LNCAP (cell line): ENCODE data around the gene LDAH.

Source experiments
- TF ChIP-seq, protein P1 (sequence below): fragments of 450-650 bp; IDR thresholded peaks from 2 replicates; pipeline ENCODE4 v1.5.1; 2017; ENCODE audit warnings: mild to moderate bottlenecking

LDAH gene

DNA sequence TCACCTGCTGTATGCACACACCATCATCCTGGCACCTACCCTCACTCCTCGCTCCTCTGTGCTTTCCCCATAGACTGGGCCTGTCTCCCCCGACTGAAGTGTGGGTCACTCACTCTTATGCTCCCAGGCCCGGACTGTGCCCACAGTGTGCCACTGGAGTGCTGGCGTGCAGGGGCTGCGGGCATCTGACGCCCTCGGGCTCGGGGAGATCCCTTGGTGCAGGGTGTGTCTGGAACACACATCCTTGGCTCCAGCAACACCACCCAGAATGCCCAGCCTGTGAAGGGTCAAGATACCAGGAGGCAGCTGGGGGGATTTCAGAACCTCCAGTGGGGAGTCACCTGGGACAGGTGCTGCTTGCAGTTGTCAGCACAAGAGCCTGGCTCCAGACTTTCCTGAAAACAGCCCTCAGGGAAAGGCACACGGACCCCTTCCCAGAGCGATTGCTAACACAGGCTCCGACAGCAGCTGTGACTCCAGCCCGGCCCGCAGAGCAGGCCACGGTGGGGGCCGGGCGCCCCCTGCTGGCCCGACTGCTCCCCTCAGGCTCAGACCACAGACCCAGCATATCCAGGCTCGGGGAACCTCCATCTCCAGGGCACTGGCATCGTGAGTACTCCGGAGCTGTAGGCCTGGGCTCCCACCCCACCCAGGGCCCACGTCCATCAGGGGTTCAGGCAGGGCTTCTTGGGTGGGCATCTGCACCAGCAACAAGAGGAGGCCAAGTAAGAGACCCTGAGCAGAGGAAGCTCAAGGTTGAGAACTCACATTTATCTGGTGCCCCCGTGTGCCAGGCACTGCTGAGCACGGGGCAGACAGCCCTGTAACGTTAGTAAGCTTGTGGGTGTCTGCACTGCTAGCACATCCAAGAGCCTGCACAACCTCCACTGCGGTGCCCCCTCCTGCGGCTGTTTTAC is 180.6 kb downstream of the LDAH start:
- TF ChIP-seq, protein P1, sequence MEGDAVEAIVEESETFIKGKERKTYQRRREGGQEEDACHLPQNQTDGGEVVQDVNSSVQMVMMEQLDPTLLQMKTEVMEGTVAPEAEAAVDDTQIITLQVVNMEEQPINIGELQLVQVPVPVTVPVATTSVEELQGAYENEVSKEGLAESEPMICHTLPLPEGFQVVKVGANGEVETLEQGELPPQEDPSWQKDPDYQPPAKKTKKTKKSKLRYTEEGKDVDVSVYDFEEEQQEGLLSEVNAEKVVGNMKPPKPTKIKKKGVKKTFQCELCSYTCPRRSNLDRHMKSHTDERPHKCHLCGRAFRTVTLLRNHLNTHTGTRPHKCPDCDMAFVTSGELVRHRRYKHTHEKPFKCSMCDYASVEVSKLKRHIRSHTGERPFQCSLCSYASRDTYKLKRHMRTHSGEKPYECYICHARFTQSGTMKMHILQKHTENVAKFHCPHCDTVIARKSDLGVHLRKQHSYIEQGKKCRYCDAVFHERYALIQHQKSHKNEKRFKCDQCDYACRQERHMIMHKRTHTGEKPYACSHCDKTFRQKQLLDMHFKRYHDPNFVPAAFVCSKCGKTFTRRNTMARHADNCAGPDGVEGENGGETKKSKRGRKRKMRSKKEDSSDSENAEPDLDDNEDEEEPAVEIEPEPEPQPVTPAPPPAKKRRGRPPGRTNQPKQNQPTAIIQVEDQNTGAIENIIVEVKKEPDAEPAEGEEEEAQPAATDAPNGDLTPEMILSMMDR = peak; percentile 85

DNA sequence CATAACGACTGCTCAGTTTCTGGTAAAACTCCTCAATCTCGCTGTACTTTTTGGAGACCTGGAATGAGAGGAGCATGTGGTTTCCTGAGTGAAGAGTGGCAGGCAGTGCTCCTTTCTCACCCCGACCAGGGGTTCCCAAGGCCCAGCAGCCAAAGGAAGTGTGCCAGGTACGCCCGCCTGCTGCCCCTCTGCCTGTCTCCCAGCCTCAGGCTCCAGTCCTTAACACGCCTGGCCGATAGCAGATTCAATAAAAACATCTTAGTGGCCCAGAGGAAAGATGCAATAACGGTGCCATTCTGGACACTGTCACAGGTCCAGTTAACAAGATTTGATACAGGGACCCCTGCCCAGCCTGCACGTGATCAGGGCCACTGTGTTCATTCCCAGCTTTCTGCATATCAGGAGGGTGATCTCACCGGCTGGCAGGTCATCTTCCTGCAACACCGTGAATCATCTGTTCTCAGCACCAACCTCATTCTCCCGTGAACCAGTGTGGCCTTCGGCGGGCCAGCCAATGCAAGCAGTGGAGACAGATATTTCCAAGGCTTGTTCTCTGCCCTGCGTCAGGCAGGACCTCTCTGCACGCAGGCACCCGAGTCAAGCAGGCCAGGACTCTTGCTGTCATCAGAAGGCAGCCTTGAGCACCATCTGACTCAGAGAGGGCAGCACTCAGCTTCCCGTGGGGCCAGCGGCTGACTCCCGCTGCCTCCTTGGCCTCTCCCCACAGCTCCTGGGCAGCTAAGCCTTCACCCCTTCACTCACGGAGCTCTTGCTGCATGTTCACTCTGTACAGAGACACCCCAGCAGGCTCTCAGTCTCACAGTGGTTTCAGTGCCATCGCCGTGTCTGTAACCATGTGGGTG is 181.5 kb downstream of the LDAH start:
- TF ChIP-seq, protein P1 = no peak

DNA sequence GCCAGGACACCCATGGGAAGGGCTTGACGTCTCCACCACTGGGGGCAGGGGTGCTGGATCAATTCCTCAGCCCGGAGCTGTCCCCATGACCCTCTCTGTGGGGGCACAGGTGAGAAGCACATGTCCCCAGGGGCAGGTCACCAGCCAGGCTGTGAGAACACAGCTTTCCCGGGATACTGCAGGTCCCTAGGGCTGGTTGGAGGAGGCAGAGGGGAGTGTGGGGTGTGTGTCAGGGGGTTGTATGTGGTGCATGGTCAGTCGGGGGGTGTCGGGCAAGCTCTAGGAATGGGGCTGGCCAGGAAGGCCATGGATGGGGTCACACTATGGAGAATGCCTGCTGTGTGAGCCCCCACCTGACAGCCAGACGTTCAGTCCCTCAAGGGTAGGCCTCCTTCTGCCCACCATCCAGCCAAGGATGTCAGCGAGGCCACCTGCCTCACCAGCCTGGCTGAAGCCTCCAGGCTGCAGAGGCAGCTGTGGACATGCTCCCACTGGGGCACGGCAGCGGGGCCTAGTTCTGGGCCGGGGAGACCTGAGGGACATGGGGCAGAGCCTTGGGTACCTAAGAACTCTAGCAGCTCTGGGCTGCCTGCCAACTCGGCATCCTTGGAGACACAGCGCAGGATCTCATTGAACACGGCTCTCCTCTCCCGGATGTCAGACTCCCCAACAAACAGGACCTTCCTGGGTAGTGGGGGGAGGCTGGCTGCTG is 182.3 kb downstream of the LDAH start:
- TF ChIP-seq, protein P1 = no peak

DNA sequence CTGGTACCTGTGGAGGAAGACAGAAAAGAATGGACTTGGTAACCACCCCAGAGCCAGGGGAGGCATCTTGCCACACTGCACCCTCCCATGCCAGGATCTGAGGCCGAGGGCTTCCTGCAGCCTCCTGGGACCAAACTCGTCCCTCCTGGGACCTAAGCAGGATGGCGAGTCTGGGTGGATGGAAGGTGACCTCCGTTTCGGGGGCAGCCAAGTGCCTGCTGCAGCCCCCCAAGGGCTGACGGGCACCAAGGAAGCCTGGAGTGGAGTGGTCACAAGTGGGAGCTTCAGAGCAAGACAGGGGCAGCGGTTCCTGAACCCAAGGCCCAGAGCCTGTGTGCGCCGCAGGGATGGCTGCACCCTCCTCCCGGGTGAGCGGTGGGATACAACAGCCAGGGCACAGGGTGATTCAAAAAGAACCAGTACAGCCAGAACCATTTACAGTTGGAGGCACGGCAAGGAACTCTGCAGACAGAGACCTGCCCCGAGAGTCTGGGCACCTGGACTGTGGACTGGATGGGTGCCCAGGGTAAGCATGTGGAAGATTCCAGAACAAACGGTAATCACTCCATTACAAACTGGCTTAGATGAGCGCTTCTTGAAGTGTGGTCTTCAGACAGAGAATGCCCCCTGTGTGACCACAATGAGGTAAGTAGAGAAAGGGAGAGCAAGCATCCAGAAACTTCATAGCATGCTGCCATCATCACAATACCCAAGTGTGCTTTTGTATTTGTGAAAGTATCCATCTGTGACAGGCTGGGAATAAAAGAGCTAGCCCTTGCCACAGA is 184.1 kb downstream of the LDAH start:
- TF ChIP-seq, protein P1 = no peak

DNA sequence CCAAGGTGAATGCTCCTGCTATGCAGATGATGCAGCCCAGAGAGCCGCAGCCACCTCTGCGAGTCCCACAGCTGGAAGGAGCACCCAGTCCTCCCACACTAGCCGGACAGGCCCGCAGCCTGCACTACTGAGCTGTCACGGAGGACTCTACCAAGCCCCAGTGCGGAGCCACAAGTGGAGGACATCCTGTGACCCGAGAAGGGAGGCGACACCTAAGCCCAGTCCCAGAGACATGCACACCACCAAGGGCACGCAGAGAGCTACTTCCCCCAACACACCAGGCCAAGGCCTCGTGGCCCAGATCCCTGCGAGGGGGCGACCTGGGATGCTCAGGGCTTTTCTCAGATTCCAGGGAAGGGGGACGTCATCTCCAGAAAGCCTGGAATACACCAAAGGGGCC is 184.9 kb downstream of the LDAH start:
- TF ChIP-seq, protein P1 = no peak

DNA sequence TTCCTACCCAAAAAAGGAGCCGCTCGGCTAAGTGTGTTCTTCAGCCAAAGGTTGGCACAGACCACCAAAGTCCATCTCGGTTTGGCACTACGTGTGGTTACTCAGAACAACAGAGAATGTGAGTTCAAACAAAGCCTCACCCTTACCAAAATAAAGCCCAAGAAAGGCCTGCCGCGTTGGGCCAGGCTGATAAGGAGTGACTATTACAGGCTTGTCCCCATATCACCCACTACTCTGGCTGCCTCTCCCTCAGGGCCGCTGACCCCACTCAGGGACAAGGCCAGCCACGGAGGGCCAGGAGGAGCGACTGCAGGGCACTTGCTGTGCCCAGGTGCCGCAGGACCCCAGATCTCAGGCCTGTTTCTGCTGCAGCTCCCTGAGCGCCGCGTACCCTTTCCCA is 185.8 kb downstream of the LDAH start:
- TF ChIP-seq, protein P1 = no peak
